ENCODE measurements around the gene TAS2R14.

Gene TAS2R14

GRCh38 chr12:10919809-10920208 is 19.3 kb downstream of the TAS2R14 start:
- TF ChIP-seq CTCF (conservative IDR thresholded peaks at IDR 0.05; ENCODE audit: low read depth, low read length), result no peak
- Histone ChIP-seq H3K4me1 (ENCODE audit: low read depth, poor library complexity, severe bottlenecking) (no peaks in the 10 kb centered on the region), H3K27me3 (ENCODE audit: insufficient read depth, low read depth) (no peaks in the 10 kb centered on the region)

GRCh38 chr12:10910380-10910779 is 28.7 kb downstream of the TAS2R14 start:
- H3K27me3 ChIP-seq (ENCODE audit: insufficient read depth, low read depth), result no peaks in the 10 kb centered on the region
- no peaks in the 10 kb centered on the region for H4K20me1 ChIP-seq (ENCODE audit: insufficient read depth)
- H3K36me3 ChIP-seq (ENCODE audit: insufficient read depth), result no peaks in the 10 kb centered on the region
- peak overlapping the region; percentile 14; the same call in 1 of the 2 replicates for H3K4me2 ChIP-seq
- no peak overlapping the region for H3K4me3 ChIP-seq (IDR thresholded peaks at IDR 0.05; ENCODE audit: insufficient read depth, low read depth, low read length)
- H3K9ac ChIP-seq, result no peak overlapping the region
- no peak for TF ChIP-seq CTCF (conservative IDR thresholded peaks at IDR 0.05; ENCODE audit: low read depth, low read length)
- H2AFZ ChIP-seq (ENCODE audit: low read depth), result no peak overlapping the region
- H3K27ac ChIP-seq, result no peak overlapping the region
- no peaks in the 10 kb centered on the region for H3K79me2 ChIP-seq (ENCODE audit: insufficient read depth, low read depth)
- H3K4me1 ChIP-seq (ENCODE audit: low read depth, poor library complexity, severe bottlenecking), result peaks cover 24% of the 10 kb centered on the region

More at GRCh38 chr12:10919809-10920208, 19.3 kb downstream of the TAS2R14 start:
- Histone ChIP-seq H2AFZ (ENCODE audit: low read depth) (no peak overlapping the region), H3K79me2 (ENCODE audit: insufficient read depth, low read depth) (no peaks in the 10 kb centered on the region), H3K4me3 (IDR thresholded peaks at IDR 0.05; ENCODE audit: insufficient read depth, low read depth, low read length) (no peak overlapping the region), H3K4me2 (no peak overlapping the region), H3K9ac (no peak overlapping the region), H4K20me1 (ENCODE audit: insufficient read depth) (no peaks in the 10 kb centered on the region), H3K36me3 (ENCODE audit: insufficient read depth) (no peaks in the 10 kb centered on the region), H3K27ac (no peak overlapping the region)

- no peak within 1 kb of the TSS for H3K4me3 ChIP-seq (IDR thresholded peaks at IDR 0.05; ENCODE audit: insufficient read depth, low read depth, low read length)
- H4K20me1 ChIP-seq (ENCODE audit: insufficient read depth), result no peaks in the 10 kb centered on the region
- no peaks in the 10 kb centered on the region for H3K79me2 ChIP-seq (ENCODE audit: insufficient read depth, low read depth)
Measured at GRCh38 chr12:10909462-10909861, 29.6 kb downstream of the TAS2R14 start, which contains the start of gene TAS2R13. TAS2R13 (minus strand) TSS chr12:10909562; CDS start chr12:10909298, 264 bp downstream.

GRCh38 chr12:10904686-10905085 is 34.4 kb downstream of the TAS2R14 start:
- H3K4me3 ChIP-seq (IDR thresholded peaks at IDR 0.05; ENCODE audit: insufficient read depth, low read depth, low read length), result no peak overlapping the region
- H3K36me3 ChIP-seq (ENCODE audit: insufficient read depth), result no peaks in the 10 kb centered on the region
- H3K27me3 ChIP-seq (ENCODE audit: insufficient read depth, low read depth), result no peaks in the 10 kb centered on the region
- H3K4me2 ChIP-seq, result no peak overlapping the region
- no peaks in the 10 kb centered on the region for H3K79me2 ChIP-seq (ENCODE audit: insufficient read depth, low read depth)
- H3K27ac ChIP-seq, result no peak overlapping the region
- no peak for TF ChIP-seq CTCF (conservative IDR thresholded peaks at IDR 0.05; ENCODE audit: low read depth, low read length)
- H3K9ac ChIP-seq, result no peak overlapping the region
- H3K4me1 ChIP-seq (ENCODE audit: low read depth, poor library complexity, severe bottlenecking), result peaks cover 8% of the 10 kb centered on the region
- H4K20me1 ChIP-seq (ENCODE audit: insufficient read depth), result no peaks in the 10 kb centered on the region
- H2AFZ ChIP-seq (ENCODE audit: low read depth), result no peak overlapping the region

More at GRCh38 chr12:10909462-10909861, 29.6 kb downstream of the TAS2R14 start, which contains the start of gene TAS2R13:
- H2AFZ ChIP-seq (ENCODE audit: low read depth), result no peak within 1 kb of the TSS
- peaks cover 24% of the 10 kb centered on the region for H3K4me1 ChIP-seq (ENCODE audit: low read depth, poor library complexity, severe bottlenecking)
- peak within 1 kb of the TSS; percentile 14; the same call in 1 of the 2 replicates for H3K4me2 ChIP-seq
- no peak for TF ChIP-seq CTCF (conservative IDR thresholded peaks at IDR 0.05; ENCODE audit: low read depth, low read length)
- no peak within 1 kb of the TSS for H3K9ac ChIP-seq
- H3K27me3 ChIP-seq (ENCODE audit: insufficient read depth, low read depth), result no peaks in the 10 kb centered on the region
- no peaks in the 10 kb centered on the region for H3K36me3 ChIP-seq (ENCODE audit: insufficient read depth)
- no peak within 1 kb of the TSS for H3K27ac ChIP-seq
